SK-N-SH treated with all-trans-retinoic acid at 6 μM for 48 hours (cell line): ENCODE results near the gene CLDN5.
"Not testable (repeated sequence)": the region's sequence is repeated elsewhere in the genome, so short reads cannot be mapped to it uniquely, and the experiment has no call there.

Experiments
- ATAC-seq: fragments of 200-7000 bp; cut with Tn5 transposase; 3 replicates; pipeline ENCODE4 v1.9.1; 2020; ENCODE audit warnings: mild to moderate bottlenecking, moderate library complexity
- ARNTL ChIP-seq: fragments of 450-650 bp; formaldehyde crosslinking; IDR thresholded peaks from 2 replicates; pipeline ENCODE4 v1.5.0; 2020; ENCODE audit warnings: low read depth, mild to moderate bottlenecking, moderate library complexity, borderline replicate concordance
- BACH2 ChIP-seq: fragments of 250-450 bp; sonication (Bioruptor Pico); IDR thresholded peaks from 2 replicates; pipeline ENCODE4 v1.9.0; 2021; ENCODE audit warnings: mild to moderate bottlenecking, borderline replicate concordance
- CSDC2 ChIP-seq: fragments of 250-450 bp; sonication (Bioruptor Pico); IDR thresholded peaks from 2 replicates; pipeline ENCODE4 v1.5.0; 2020; ENCODE audit warnings: mild to moderate bottlenecking, moderate library complexity
- ESRRG ChIP-seq: fragments of 250-450 bp; sonication (Bioruptor Pico); IDR thresholded peaks from 2 replicates; pipeline ENCODE4 v1.6.1; 2021; ENCODE audit warnings: mild to moderate bottlenecking
- GLIS3 ChIP-seq: fragments of 250-450 bp; sonication (Bioruptor Pico); IDR thresholded peaks from 2 replicates; pipeline ENCODE4 v1.5.0; 2020; ENCODE audit warnings: mild to moderate bottlenecking, moderate library complexity
- ISL1 ChIP-seq: fragments of 250-450 bp; sonication (Bioruptor Pico); IDR thresholded peaks from 2 replicates; pipeline ENCODE4 v2.1.2; 2022; ENCODE audit warnings: mild to moderate bottlenecking, moderate library complexity
- OSR1 ChIP-seq: fragments of 250-450 bp; sonication (Bioruptor Pico); IDR thresholded peaks from 2 replicates; pipeline ENCODE4 v1.8.0; 2022; ENCODE audit warnings: moderate library complexity, mild to moderate bottlenecking, inconsistent platforms
- PATZ1 ChIP-seq: fragments of 250-450 bp; sonication (Bioruptor Pico); IDR thresholded peaks from 2 replicates; pipeline ENCODE4 v1.8.0; 2020; ENCODE audit warnings: mild to moderate bottlenecking, moderate library complexity, borderline replicate concordance
- POU6F1 ChIP-seq: fragments of 250-450 bp; sonication (Bioruptor Pico); IDR thresholded peaks from 2 replicates; pipeline ENCODE4 v1.8.0; 2021; ENCODE audit warnings: low read depth, mild to moderate bottlenecking, moderate library complexity, borderline replicate concordance
- PPARA ChIP-seq: fragments of 250-450 bp; sonication (Bioruptor Pico); IDR thresholded peaks from 2 replicates; pipeline ENCODE4 v1.5.0; 2020; ENCODE audit warnings: mild to moderate bottlenecking, borderline replicate concordance
- RARB ChIP-seq: fragments of 250-450 bp; sonication (Bioruptor Pico); IDR thresholded peaks from 2 replicates; pipeline ENCODE4 v1.8.0; 2021; ENCODE audit warnings: mild to moderate bottlenecking, moderate library complexity
- SNAI2 ChIP-seq: fragments of 250-450 bp; sonication (Bioruptor Pico); IDR thresholded peaks from 2 replicates; pipeline ENCODE4 v1.5.0; 2020; ENCODE audit warnings: mild to moderate bottlenecking, moderate library complexity
- TCF4 ChIP-seq: fragments of 250-450 bp; sonication (Bioruptor Pico); IDR thresholded peaks from 2 replicates; pipeline ENCODE4 v1.8.0; 2021; ENCODE audit warnings: mild to moderate bottlenecking, moderate library complexity, borderline replicate concordance
- TOX ChIP-seq: fragments of 250-450 bp; sonication (Bioruptor Pico); IDR thresholded peaks from 2 replicates; pipeline ENCODE4 v1.8.0; 2021; ENCODE audit warnings: mild to moderate bottlenecking, moderate library complexity, borderline replicate concordance
- ZFP3 ChIP-seq: fragments of 250-450 bp; sonication (Bioruptor Pico); IDR thresholded peaks from 2 replicates; pipeline ENCODE4 v1.5.0; 2020; ENCODE audit warnings: mild to moderate bottlenecking, moderate library complexity
- ZFP30 ChIP-seq: fragments of 450-650 bp; formaldehyde crosslinking; IDR thresholded peaks from 2 replicates; pipeline ENCODE4 v1.5.0; 2022; ENCODE audit warnings: mild to moderate bottlenecking, moderate library complexity
- ZNF565 ChIP-seq: fragments of 450-650 bp; formaldehyde crosslinking; conservative IDR thresholded peaks from 2 replicates; pipeline ENCODE4 v1.5.0; 2020; ENCODE audit warnings: low read depth, mild to moderate bottlenecking, moderate library complexity
- ZNF70 ChIP-seq: fragments of 450-650 bp; formaldehyde crosslinking; IDR thresholded peaks from 2 replicates; pipeline ENCODE4 v1.5.0; 2020; ENCODE audit warnings: mild to moderate bottlenecking, moderate library complexity
- ZNF8 ChIP-seq: fragments of 450-650 bp; formaldehyde crosslinking; IDR thresholded peaks from 2 replicates; pipeline ENCODE4 v1.5.0; 2020; ENCODE audit warnings: mild to moderate bottlenecking, moderate library complexity
- TF ChIP-seq, protein P1 (sequence below): fragments of 250-450 bp; sonication (Bioruptor Pico); IDR thresholded peaks from 2 replicates; pipeline ENCODE4 v1.5.1; 2021; ENCODE audit warnings: mild to moderate bottlenecking, moderate library complexity
- TF ChIP-seq, protein P2 (sequence below): fragments of 250-450 bp; sonication (Bioruptor Pico); IDR thresholded peaks from 2 replicates; pipeline ENCODE4 v1.5.1; 2020; ENCODE audit warnings: low read depth, mild to moderate bottlenecking, moderate library complexity

CLDN5 gene

DNA sequence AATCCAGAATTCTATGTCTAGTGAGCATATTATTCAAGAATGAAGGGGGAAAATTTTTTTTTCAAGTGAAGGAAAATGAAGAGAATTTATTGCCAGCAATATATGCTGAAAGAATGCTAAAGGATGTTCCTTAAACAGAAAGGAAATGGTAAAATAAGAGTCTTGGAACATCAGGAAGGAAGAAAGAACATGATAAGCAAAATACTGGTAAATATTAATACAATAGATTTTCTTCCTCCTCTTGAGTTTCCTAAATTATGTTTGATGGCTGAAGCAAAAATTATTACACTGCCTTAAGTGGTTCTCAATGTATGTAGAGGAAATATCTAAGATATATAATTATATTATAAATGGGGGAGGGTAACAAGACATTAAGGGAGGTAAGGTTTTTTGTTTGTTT is 9.6 kb upstream of the CLDN5 start:
- TF ChIP-seq ESRRG (CRISPR knock-in tag) (no peak), ZFP30 (CRISPR knock-in tag) (no peak), TOX (CRISPR knock-in tag) (no peak), ISL1 (CRISPR knock-in tag) (no peak), TCF4 (CRISPR knock-in tag) (no peak), CSDC2 (CRISPR knock-in tag) (no peak), POU6F1 (no peak)
- ATAC-seq, result no peak

- no peak for TF ChIP-seq PPARA (CRISPR knock-in tag)
- TF ChIP-seq ARNTL (CRISPR knock-in tag), result no peak
- TF ChIP-seq CSDC2 (CRISPR knock-in tag), result no peak
- no peak for TF ChIP-seq SNAI2
- no peak for TF ChIP-seq ZNF565 (CRISPR knock-in tag)
- TF ChIP-seq ISL1 (CRISPR knock-in tag), result no peak
- TF ChIP-seq ZNF70 (CRISPR knock-in tag), result no peak
- TF ChIP-seq TCF4 (CRISPR knock-in tag), result no peak
- TF ChIP-seq GLIS3 (CRISPR knock-in tag), result no peak
- no peak for TF ChIP-seq TOX (CRISPR knock-in tag)
- TF ChIP-seq, protein P1, sequence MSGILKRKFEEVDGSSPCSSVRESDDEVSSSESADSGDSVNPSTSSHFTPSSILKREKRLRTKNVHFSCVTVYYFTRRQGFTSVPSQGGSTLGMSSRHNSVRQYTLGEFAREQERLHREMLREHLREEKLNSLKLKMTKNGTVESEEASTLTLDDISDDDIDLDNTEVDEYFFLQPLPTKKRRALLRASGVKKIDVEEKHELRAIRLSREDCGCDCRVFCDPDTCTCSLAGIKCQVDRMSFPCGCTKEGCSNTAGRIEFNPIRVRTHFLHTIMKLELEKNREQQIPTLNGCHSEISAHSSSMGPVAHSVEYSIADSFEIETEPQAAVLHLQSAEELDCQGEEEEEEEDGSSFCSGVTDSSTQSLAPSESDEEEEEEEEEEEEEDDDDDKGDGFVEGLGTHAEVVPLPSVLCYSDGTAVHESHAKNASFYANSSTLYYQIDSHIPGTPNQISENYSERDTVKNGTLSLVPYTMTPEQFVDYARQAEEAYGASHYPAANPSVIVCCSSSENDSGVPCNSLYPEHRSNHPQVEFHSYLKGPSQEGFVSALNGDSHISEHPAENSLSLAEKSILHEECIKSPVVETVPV (CRISPR knock-in tag), result no peak
- no peak for TF ChIP-seq PATZ1 (CRISPR knock-in tag)
- no peak for TF ChIP-seq RARB (CRISPR knock-in tag)
- TF ChIP-seq POU6F1, result no peak
- TF ChIP-seq BACH2 (CRISPR knock-in tag), result no peak
- TF ChIP-seq ESRRG (CRISPR knock-in tag), result no peak
- TF ChIP-seq ZNF8 (CRISPR knock-in tag), result no peak
- no peak for TF ChIP-seq OSR1
- no peak for ATAC-seq
Measured at GRCh38 chr22:19533049-19533626, 8.9 kb upstream of the CLDN5 start.

DNA sequence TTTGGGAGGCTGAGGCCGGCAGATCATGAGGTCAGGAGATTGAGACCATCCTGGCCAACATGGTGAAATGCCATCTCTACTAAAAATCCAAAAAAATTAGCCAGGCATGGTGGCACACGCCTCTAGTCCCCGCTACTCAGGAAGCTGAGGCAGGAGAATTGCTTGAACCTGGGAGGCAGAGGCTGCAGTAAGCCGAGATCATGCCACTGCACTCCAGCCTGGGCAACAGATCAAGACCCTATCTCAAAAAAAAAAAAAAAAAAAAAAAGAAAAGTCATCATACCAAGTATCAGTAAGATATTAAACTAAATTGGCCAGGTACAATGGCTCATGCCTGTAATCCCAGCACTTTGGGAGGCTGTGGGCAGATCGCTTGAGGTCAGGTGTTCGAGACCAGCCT is 7.1 kb upstream of the CLDN5 start:
- not testable (repeated sequence) for ATAC-seq

DNA sequence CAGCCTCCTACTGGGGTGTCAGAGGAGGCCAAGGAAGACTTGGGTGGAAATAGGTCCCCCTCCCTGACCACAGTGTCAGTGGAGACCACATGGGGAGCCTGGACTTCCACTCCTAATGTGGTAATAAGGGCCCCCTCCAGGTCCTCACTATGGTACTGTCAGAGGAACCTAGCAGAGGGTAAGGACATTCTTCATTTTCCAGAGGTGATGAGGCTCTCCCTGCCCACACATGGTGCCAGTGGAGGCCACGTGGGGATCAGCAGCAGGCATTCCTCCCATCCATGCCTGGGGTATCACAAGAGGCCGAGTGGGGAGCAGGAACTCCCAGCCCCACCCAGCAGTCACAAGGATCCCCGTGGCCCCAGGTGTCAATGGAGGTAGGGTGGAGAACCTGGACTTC is 6.5 kb upstream of the CLDN5 start:
- ATAC-seq, result no peak
- no peak for TF ChIP-seq OSR1
- TF ChIP-seq ZFP3, result no peak
- no peak for TF ChIP-seq PATZ1 (CRISPR knock-in tag)
- TF ChIP-seq POU6F1, result no peak
- TF ChIP-seq ZNF70 (CRISPR knock-in tag), result no peak
- no peak for TF ChIP-seq ZNF8 (CRISPR knock-in tag)
- no peak for TF ChIP-seq TCF4 (CRISPR knock-in tag)
- no peak for TF ChIP-seq ZFP30 (CRISPR knock-in tag)
- TF ChIP-seq, protein P2, sequence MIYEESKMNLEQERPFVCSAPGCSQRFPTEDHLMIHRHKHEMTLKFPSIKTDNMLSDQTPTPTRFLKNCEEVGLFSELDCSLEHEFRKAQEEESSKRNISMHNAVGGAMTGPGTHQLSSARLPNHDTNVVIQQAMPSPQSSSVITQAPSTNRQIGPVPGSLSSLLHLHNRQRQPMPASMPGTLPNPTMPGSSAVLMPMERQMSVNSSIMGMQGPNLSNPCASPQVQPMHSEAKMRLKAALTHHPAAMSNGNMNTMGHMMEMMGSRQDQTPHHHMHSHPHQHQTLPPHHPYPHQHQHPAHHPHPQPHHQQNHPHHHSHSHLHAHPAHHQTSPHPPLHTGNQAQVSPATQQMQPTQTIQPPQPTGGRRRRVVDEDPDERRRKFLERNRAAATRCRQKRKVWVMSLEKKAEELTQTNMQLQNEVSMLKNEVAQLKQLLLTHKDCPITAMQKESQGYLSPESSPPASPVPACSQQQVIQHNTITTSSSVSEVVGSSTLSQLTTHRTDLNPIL (CRISPR knock-in tag), result no peak
- no peak for TF ChIP-seq GLIS3 (CRISPR knock-in tag)
- TF ChIP-seq CSDC2 (CRISPR knock-in tag), result no peak
- no peak for TF ChIP-seq RARB (CRISPR knock-in tag)
- TF ChIP-seq BACH2 (CRISPR knock-in tag), result no peak
- TF ChIP-seq ZNF565 (CRISPR knock-in tag), result no peak
- TF ChIP-seq, protein P1 (CRISPR knock-in tag), result no peak
- TF ChIP-seq, all 23 proteins: peak for 0
